VCaP (cell line): Measurements from ENCODE around the gene ACOT8.
A peak's percentile ranks its signal among the peaks of the same experiment; 100 is the strongest.

Source experiments
- H3K27ac ChIP-seq: fragments of 450-650 bp; 2 replicates; pipeline ENCODE4 v1.5.1; 2017
- TF ChIP-seq, protein P1 (sequence below): fragments of 450-650 bp; conservative IDR thresholded peaks from 2 replicates; pipeline ENCODE4 v1.5.1; 2017; ENCODE audit warnings: mild to moderate bottlenecking, moderate library complexity

Gene ACOT8

DNA sequence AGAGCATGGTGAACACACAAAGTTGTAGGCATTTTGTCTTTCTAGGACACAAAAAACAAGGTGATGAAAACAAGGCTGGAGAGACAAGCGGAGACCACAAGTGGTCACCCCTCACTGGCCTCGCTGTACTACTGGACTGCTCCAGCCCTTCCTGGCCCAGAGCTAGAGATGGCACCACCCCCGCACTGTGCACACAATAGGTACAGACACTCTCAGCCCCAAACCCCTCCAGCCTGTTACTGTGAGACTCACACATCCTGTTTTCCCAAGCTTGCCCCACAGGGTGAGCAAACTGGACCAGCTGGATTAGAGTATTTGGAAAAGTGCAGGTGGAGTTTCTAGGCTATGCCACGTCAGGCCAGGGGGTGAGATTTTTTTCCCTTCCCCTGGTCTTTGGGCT is 15.4 kb upstream of the ACOT8 start:
- TF ChIP-seq, protein P1, sequence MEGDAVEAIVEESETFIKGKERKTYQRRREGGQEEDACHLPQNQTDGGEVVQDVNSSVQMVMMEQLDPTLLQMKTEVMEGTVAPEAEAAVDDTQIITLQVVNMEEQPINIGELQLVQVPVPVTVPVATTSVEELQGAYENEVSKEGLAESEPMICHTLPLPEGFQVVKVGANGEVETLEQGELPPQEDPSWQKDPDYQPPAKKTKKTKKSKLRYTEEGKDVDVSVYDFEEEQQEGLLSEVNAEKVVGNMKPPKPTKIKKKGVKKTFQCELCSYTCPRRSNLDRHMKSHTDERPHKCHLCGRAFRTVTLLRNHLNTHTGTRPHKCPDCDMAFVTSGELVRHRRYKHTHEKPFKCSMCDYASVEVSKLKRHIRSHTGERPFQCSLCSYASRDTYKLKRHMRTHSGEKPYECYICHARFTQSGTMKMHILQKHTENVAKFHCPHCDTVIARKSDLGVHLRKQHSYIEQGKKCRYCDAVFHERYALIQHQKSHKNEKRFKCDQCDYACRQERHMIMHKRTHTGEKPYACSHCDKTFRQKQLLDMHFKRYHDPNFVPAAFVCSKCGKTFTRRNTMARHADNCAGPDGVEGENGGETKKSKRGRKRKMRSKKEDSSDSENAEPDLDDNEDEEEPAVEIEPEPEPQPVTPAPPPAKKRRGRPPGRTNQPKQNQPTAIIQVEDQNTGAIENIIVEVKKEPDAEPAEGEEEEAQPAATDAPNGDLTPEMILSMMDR, result no peak
- no peak overlapping the region for H3K27ac ChIP-seq

DNA sequence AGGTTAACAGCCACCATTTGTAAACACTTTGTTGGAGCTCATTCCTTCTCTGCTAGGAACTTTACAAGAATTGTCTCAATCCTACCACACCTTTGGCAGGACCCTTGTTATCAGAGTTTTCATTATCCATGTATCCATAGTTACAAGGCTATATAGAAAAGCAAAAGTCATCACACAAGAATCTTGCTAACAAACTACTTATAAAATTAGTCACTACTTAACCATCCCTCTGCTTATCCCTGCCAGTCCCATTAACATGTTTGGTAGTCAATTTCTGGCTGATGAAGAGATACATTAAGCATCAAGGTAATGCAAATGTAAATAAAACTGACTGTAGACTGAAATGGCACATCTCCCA is 10.6 kb upstream of the ACOT8 start:
- TF ChIP-seq, protein P1, result no peak
- no peak overlapping the region for H3K27ac ChIP-seq

DNA sequence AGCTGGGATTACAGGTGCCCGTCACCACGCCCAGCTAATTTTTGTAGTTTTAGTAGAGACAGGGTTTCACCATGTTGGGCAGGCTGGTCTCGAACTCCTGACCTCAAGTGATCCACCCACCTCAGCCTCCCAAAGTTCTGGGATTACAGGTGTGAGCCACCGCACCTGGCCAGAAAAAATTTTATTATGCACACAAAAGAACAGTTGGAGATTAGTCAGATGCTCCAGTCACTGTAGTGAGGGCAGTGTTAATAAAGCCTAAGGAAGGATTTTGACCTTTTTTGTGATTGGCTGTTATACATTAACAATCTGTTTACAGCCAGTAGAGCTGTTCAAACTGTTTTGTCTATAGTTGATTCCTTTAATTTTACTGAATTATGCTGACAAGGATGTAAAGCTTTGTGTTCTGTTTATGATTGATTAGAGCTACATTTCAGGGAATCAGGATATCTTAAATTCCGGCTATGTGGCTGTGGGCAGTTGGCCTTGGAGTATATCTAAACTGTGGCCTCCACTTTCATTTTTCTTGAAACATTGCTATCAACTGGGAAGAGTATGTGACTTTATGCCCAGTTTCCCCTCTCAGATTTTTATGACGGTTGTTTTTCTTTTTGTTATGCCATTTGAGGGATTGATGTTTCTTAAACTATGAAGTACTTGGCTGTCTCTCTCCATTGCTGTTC is 10.1 kb upstream of the ACOT8 start:
- TF ChIP-seq, protein P1, result no peak
- H3K27ac ChIP-seq, result no peak overlapping the region

DNA sequence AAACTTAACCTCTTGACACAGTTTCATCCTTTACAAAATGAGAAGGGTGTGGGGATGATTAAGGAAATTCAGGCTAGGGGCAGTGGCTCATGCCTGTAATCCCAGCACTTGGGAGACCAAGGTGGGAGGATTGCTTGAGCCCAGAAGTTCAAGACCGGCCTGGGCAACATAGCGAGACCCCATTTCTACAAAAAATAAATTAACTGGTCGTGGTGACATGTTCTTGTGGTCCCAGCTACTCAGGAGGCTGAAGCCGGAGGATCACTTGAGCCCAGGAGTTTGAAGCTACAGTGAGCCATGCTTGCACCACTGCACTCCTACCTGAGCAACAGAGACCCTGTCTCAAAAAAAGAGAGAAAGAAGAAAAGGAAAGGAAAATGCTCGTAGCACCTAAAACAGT is 9.3 kb upstream of the ACOT8 start:
- no peak overlapping the region for H3K27ac ChIP-seq
- TF ChIP-seq, protein P1, result no peak

DNA sequence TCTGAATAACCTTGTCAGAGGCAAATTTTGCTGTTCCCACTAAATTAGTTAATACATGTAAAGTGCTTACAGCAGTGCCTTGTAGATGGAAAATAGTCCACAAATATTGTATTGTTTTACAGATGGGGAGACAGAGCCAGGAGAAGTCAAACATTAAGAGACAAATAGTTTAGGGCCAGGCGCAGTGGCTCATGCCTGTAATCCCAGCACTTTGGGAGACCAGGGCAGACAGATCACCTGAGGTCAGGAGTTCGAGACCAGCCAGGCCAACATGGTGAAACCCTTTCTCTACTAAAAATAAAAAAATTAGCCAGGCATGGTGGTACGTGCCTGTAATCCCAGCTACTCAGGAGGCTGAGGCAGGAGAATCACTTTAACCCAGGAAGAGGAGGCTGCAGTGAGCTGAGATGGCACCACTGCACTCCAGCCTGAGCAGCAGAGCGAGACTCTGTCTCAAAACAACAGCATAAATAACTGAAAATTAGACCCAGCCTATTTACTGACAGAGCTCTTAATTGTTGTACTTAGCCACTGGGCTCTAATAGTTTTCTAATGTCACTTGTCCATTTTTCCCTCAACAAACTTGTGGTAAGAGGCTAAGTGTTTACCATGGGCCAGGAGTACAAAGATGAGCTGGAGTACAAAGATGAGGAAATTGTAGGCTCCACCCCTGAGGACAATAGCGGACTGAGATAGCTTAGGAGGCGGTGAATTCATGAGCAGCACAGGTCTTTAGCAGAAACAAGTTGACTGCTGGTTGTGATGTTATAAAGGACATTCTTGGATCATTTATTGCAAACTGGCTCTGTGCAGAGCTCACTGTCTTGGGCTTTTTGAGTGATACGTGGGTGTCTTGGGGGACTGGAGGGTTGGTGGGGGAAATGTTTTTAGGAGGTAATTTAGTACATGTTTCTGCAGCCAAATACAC is 6.6 kb upstream of the ACOT8 start:
- H3K27ac ChIP-seq, result no peak overlapping the region
- TF ChIP-seq, protein P1, result no peak

DNA sequence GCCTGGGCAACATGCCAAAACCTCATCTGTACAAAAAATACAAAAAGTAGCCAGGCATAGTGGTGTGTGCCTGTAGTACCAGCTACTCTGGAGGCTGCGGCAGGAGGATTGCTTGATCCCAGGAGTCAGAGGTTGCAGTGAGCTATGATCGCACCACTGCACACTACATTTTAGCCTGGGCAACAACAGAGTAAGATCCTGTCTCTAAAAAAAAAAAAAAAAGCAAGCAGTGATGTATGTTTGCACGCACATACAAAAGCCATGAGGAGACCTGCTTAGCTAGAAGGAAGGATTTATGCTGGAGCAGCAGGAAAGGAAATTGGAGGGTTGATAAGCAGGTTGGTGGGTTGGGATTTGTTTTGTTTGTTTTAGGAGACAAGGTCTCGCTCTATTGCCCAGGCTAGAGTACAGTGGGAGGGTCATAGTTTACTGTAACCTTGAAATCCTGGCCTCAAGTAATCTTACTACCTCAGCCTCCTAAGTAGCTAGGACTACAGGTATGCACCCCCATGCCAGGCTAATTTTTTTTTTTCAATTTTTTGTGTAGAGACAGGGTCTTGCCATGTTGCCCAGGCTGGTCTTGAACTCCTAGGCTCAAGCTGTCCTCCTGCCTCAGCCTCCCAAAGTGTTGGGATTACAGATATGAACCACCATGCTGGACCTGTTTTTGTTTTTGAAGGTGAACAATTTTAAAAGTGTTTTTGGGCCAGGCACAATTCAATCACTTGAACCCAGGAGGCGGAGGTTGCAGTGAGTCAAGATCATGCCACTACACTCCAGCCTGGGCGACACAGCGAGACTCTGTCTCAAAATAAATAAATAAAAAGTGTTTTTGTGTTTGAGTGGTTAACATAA is 4.3 kb upstream of the ACOT8 start:
- H3K27ac ChIP-seq, result peak overlapping the region; percentile 49
- TF ChIP-seq, protein P1, result no peak
